HG03039 (cell line): ENCODE measurements around the gene PIK3R3.
A peak's percentile ranks its signal among the peaks of the same experiment; 100 is the strongest.
"Not testable (repeated sequence)": the region's sequence is repeated elsewhere in the genome, so short reads cannot be mapped to it uniquely, and the experiment has no call there.

Source experiments
- ATAC-seq: cut with Tn5 transposase; IDR thresholded peaks from one replicate; pipeline ENCODE4 v1.9.1; 2021; ENCODE audit warnings: mild to moderate bottlenecking, moderate library complexity; ENCODE audit not compliant: unreplicated experiment

PIK3R3 gene

DNA sequence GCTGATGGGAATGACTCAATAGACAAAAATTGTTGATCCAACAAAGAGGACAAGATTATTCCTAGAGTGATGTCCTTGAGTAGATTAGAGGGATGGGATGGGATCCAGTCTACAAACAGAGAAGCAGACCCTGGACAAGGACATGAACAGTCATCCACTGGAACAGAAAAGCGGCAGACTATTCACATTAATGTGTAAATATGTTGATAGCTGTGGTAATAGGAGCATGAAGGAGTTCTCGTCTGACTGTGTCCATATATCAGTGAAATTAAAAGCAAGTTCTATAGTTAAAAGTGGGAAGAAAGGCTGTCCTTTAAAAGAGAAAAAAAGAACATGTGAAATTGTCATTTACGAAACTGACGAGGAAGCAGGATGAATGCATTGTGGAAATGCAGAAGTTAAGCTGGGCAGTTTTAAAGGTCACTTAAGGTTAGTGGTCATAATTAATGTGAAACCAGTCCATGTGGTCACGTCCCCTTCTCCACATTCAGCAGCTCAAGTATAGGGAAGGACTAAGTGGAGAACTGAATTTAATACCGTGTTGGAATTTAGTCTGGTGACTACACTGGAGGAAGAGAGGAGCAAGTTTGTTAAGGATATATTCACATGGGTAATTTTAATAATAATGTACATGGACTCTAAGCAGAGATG is 62.1 kb downstream of the PIK3R3 start:
- no peak for ATAC-seq

DNA sequence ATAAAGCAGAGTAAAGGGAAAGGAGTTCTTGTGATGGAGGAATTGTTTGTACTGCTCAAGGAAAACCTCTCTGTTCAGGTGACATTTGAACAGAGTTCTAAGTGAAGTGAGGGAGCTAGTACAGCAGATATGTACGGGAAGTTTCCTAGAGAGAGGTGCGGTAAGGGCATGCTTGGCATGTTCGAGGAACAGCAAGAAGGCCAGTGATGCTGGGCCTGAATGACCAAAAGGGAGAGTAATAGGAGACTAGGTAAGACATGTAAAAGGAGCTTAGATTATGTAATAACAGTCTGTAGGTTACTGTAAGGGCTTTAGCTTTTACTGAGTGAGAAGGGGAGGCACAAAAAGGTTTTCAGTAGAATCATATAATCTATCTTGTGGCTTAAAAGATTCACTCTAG is 63.9 kb downstream of the PIK3R3 start:
- ATAC-seq = no peak

DNA sequence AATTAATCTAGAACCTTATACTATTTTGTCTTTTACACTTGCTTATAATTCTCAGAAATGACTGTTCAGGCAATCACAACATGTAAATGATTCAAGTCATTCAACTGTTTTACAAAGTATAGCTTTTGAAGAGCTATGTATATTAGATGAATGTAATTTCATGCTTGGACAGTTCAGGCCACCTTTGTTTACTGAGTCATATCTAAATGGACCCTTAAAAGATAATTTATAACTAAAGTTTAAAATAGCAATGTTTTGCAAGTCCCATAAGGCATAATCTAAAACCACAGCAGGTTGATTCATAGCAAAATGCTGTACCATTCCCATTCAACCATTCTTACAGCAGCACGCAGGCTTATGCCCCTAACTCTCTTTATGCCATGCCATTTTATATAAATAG is 64.8 kb downstream of the PIK3R3 start:
- no peak for ATAC-seq

DNA sequence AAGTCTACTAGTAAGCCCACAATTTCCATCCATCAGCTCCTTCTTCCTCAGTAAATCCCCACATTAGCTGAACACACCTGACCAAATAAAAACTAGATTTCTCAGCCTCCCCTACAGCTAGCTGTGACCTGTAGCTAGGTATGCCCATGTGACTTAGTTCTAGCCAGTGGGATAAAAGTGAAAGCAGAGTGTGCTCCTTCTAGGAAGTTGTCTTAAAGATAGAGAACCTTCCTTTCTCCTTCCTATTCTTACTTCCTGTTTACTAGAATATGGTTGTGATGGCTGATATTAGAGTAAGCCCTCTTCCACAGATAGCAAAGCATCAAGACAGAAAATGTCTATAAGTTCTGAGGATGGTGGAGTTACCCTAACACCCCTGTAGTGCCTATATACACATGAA is 67.0 kb downstream of the PIK3R3 start:
- no peak for ATAC-seq

DNA sequence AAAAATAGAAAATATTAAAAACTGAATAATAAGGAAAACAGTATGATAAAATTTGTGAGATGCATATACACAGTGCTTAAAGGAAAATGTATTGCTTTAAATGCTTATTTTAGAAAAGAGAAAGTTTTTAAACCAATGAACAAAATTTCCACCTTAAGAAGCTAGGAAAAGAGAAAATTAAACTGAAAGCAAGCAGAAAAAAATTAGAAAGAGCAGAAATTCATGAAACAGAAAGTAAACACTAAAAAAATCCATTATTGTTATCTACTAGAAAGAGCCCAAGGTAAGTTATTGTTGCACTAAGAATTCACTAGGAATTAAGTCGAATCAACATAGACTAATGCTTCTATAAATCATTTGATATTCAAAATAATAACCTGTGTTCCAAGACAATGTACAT is 67.7 kb downstream of the PIK3R3 start:
- ATAC-seq = no peak

DNA sequence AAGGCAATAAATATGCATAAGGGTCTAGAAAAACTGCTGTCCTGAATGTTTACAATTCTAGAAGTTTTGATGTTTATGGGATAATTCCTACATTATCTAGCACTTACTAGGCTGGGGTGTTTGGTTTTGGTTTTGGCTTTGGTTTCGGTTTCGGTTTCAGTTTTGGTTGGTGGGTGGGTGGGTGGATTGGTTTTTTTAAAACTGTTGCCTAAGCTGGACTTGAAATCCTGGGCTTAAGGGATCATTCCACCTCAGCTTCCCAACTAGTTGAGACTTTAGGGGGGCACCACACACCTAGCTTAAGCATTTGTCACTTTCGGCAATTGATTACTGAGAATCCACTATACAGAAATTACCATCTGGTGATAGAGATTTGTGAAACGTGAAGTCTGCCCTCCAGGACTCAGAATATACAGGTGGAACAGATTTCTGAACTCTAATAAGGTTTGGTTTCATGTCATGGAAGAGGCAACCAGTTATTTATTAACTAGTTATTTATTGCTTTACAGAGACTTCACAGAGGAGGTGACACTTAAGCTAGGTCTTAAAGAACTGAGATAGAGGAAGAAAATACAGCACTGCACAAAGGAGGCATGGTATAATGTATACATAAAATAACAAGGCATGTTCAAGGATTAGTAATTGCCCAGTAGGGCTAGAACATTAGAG is 69.6 kb downstream of the PIK3R3 start:
- ATAC-seq = no peak

DNA sequence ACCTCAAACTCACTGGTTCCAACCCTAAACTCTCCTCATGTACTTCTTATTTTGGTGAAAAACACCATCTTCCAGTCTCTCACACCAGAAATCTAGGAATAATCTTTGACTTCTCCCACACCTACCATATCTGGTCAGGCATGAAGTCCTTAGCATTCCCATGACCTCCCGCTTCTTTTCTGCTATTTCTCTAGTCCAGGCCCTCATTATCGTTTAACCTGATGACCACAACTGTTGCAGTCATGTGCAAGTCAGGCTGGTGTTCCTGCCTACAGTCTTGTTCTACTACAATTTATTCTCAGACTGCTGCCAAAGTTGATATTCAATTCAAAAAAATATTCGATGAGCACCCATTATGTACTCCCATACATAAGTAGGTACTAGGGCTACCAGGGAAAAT is 71.3 kb downstream of the PIK3R3 start:
- ATAC-seq = no peak

DNA sequence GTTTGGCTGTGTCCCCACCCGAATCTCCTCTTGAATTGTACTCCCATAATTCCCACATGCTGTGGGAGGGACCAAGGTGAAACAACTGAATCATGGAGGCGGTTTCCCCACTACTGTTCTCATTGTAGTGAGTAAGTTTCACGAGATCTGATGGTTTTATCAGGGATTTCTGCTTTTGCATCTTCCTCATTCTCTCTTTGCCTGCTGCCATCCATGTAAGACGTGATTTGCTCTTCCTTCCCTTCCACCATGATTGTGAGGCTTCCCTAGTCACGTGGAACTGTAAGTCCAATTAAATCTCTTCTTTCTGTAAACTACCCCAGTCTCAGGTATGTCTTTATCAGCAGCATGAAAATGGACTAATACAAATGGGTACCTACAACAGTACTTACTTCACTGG is 73.5 kb downstream of the PIK3R3 start:
- no peak for ATAC-seq

DNA sequence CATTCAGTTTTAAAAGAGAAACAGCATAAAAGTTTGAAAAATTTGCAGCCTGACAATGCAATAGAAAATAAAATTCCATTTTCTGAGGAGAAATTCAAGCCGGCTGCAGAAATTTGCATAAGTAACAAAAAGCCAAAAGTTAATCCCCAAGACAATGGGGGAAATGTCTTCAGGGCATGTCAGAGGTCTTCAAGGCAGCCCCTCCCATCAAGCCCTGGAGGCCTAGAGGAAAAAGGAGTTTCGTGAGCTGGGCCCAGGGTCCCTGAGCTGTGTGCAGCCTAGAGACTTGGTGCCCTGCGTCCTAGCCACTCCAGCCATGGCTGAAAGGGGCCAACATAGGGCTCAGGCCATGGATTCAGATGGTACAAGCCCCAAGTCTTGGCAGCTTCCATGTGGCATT is 74.6 kb downstream of the PIK3R3 start:
- ATAC-seq = no peak

DNA sequence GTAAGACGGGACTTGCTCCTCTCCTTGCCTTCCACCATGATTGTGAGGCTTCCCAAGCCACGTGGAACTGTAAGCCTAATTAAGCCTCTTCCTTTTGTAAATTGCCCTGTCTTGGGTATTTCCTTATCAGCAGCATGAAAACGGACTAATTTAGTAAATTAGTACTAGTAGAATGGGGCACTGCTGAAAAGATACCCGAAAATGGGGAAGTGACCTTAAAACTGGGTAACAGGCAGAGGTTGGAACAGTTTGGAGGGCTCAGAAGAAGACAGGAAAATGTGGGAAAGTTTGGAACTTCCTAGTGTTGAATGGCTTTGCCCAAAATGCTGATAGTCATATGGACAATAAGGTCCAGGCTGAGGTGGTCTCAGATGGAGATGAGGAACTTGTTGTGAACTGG is 75.2 kb downstream of the PIK3R3 start:
- not testable (repeated sequence) for ATAC-seq

DNA sequence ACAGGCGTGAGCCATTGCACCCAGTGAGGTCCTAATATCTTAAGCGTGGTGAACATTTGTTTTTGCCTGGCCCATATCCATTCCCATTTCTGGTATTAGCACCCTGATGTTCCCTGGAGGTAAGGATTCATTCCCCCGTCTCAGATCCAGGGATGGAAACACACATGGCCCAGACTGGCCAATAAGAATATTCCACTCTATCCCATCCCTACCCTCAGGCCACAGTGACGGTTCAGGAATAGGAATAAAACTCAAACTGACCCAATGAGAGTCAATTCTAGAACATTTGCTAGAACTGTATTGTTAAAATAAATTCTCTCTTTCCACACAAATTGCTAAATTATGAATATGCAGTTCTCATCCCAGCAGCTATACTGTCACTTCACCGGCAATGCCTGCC is 76.1 kb downstream of the PIK3R3 start:
- ATAC-seq = no peak

DNA sequence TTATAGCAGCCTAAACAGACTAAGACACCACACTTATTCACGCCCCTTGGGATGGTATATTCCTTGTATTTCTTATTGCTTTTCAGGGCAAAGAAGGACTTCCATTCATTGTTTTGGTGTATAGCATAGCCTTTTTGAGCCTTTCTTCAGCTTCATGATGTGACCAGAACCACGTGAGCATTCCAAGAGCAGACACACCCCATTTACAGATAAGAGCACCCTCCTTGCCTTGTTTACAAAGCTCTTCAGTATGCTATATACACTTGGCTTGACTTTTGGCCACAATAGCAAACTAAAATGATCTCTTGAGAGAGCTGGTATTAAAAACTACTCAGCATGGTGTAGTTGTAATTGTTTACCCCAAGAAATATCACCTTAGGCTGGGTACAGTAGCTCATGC is 78.7 kb downstream of the PIK3R3 start:
- ATAC-seq = no peak

DNA sequence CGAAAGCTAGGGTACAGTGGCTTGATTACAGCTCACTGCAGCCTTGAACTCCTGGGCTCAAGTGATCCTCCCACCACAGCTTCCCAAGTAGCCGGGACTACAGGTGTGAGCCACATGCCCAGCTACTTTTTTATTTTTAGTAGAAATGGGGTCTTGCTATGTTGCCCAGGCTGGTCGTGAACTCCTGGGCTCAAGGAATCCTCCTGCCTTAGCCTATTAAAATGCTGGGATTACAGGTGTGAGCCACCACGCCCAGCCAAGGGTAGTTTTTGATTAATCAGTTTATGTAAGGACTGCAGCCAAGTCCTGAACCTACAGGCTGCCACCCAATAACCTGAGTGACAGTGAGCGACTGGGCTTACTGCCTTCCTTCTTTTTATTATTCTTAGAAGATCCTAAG is 88.3 kb downstream of the PIK3R3 start:
- ATAC-seq = no peak

DNA sequence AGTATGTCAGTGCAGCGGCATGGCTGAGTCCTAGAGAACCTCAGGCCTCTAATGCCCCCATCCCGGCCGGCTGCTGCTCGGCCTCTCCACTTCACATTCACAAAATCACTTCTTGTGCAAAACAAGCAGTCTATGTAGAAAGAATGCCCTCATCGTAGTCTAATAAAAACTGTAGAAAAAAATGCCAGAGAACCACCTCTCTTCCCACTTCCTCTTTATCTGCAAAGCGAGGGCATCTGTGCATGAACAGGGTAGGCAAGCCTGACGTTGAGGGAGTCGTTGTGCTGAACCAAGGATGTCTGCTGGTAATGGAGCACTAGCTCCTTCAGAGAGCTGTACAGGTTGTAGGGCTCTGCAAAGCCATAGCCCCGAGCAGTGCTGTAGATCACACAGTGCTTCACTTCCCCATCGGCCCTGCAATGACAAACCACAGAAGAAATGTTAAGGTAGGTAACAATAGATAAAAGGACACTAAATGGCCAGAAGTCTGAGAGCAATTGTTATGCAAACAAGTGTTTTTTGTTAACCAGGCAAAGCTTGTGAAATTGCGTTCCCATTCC is 88.9 kb downstream of the PIK3R3 start:
- ATAC-seq = peak; percentile 66

DNA sequence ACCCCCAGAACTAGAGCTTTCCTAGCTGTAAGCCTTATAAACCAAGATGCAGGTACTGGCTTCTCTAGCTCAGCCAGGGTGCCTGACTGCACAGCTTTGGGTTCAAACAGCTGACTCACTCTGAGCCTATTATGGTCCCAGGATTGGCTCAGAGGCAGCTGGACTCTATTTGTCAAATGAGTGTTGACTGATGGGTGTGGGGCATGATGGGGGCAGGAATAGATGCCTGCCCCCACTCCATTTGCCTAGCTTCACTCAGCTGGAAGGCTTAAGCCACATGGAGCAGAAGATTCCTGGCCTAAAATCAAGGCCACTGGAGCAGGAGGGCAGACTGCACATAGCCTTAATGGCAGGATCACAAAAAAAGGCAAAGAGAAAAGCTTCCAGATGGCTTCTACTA is 90.5 kb downstream of the PIK3R3 start:
- no peak for ATAC-seq

DNA sequence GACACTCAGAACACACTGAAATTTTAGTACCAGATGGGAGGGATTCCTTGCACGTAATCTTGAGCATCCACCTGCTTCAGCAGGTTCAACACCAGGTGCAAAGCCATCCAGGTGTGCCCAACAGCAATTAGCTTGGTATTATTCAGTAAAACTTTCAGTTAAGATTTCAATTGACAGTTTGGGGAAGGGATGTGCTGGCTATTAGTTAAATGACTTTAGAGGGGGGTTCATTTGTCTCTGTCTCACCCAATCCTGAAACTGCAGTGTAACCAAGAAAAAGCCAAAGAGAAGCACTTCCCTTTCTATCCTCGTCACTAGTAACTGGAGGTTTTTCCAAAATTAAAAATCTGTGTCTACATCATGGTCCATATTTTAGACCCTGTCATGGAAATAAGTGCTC is 90.9 kb downstream of the PIK3R3 start:
- no peak for ATAC-seq

DNA sequence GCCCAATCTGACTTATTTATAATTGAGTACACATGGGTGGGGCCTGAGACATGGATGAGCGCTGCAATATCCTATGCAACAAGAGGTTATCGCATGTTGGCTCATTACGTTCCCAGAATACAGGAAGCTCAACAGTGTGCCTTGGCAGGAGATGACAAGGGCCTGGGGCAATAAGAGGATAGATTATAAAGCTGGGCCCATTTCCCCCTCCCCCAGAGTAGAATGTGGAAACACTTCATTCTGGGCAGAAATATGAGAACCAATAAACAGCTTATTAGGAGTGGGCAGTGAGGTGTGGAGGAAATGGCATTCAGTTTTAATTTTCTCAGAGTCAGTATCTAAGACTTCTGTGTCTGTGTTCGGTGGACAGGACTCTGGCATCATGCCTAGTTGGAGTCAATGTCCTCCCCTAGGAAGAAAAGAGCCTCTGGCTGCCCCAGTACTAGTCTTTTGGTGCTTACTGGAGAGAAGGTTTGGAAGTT is 92.8 kb downstream of the PIK3R3 start:
- no peak for ATAC-seq

DNA sequence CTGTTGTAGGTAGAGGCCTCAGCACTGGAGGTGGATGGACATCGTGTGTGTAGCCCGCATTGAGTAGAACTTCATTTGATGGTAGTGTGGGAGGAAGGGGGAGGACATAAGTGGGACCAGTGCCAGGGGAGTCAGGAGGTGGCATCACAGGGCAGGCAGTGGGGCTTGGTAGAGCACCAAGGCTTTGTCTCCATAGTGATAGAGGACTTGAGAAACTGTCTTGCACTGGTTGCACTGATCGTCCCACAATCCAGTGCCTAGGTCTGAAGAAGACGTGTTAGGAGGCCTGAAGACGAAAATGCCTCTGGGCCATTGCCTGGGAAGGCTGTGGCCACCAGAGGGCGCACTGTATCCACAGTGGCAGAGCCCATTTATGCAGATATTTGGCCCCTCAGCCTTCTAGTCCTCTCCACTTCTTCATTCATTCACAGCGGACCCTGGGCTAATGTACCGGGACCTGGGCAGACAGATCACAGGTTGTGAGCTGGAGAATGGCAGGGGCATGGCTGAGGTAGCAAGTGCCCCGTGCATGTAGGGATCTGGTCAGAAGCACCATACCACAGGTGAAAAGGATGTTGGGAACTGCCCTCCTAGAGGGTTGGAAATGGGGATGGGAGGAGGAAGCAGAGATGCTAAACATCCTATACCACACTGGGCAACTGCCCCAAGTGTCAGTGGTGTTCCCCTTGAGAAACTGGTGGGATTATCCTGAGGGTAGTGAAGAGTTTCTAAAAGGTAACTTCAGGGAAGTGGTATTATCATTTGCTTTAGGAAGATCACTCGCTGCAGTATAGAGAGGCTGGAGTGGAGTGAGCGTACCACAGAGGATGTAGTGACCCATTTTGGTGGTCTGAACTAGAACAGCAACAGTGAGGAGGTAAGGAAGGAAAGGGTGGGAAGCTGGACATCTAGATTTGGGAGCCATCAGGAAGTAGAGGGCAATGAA is 95.3 kb downstream of the PIK3R3 start:
- no peak for ATAC-seq

DNA sequence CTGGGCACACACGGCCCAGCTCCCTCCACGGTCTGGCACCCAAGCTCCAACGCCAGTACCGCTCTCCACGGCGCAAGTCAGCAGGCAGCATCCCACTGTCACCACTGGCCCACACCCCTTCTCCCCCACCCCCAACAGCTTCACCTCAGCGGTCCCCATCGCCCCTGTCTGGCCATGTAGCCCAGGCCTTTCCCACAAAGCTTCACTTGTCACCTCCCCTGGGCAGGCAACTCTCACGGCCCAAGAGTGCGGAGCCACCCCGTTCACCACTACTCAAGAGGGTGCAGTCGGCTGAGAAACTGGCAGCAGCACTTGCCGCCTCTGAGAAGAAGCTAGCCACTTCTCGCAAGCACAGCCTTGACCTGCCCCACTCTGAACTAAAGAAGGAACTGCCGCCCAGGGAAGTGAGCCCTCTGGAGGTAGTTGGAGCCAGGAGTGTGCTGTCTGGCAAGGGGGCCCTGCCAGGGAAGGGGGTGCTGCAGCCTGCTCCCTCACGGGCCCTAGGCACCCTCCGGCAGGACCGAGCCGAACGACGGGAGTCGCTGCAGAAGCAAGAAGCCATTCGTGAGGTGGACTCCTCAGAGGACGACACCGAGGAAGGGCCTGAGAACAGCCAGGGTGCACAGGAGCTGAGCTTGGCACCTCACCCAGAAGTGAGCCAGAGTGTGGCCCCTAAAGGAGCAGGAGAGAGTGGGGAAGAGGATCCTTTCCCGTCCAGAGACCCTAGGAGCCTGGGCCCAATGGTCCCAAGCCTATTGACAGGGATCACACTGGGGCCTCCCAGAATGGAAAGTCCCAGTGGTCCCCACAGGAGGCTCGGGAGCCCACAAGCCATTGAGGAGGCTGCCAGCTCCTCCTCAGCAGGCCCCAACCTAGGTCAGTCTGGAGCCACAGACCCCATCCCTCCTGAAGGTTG is 97.6 kb downstream of the PIK3R3 start:
- no peak for ATAC-seq

DNA sequence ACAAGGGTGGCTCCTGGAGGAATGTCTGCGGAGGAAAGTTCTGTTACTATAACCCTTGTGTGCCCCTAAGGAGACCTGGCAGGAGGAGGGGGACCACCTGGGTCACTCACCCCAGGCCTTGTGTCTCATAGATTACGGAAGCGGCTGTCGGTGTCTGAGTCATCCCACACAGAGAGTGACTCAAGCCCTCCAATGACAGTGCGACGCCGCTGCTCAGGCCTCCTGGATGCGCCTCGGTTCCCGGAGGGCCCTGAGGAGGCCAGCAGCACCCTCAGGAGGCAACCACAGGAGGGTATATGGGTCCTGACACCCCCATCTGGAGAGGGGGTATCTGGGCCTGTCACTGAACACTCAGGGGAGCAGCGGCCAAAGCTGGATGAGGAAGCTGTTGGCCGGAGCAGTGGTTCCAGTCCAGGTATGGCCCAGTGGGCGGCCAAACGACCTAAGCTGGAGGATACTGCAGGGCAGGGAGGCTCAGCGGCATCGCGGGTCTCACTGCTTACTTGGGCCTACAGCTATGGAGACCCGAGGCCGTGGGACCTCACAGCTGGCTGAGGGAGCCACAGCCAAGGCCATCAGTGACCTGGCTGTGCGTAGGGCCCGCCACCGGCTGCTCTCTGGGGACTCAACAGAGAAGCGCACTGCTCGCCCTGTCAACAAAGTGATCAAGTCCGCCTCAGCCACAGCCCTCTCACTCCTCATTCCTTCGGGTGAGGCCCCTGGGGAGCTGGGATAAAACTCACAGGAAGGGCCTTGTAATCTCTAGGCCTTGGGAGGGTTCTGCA is 101.4 kb downstream of the PIK3R3 start:
- ATAC-seq = no peak
